CD4-positive, alpha-beta T cell treated with Interferon alpha-2 for 1 hour (primary cell): Measurements from ENCODE around the gene TMEM9B.

Experiments used
- DNase-seq, 2 donors: peaks; one replicate each; pipeline ENCODE4 v3.0.0-alpha.2; 2020 to 2022

Gene TMEM9B

GRCh38 chr11:8928205-8928604 is 36.0 kb downstream of the TMEM9B start:
- DNase-seq = no peak

- no peak for DNase-seq
Observed at GRCh38 chr11:8927233-8927632, 37.0 kb downstream of the TMEM9B start.

- DNase-seq = no peak
Observed at GRCh38 chr11:8926236-8926635, 38.0 kb downstream of the TMEM9B start.

GRCh38 chr11:8925711-8926110 is 38.5 kb downstream of the TMEM9B start:
- DNase-seq = no peak

- no peak for DNase-seq
Observed at GRCh38 chr11:8922691-8923090, 41.6 kb downstream of the TMEM9B start.

- DNase-seq = no peak
Observed at GRCh38 chr11:8917157-8917825, 47.0 kb downstream of the TMEM9B start.

GRCh38 chr11:8914661-8915018 is 49.6 kb downstream of the TMEM9B start:
- DNase-seq = no peak

- DNase-seq = peak; percentile 35 to 62
Observed at GRCh38 chr11:8913961-8914660, 50.1 kb downstream of the TMEM9B start.

- peak; percentile 78 to 86 for DNase-seq
Observed at GRCh38 chr11:8911029-8911823, 53.0 kb downstream of the TMEM9B start, which contains the start of gene AKIP1. Gene AKIP1, plus strand, starts transcription at chr11:8911189. Its CDS starts 261 bp downstream, at chr11:8911450.

- no peak for DNase-seq
Observed at GRCh38 chr11:8910649-8911026, 53.6 kb downstream of the TMEM9B start.

GRCh38 chr11:8908099-8908498 is 56.1 kb downstream of the TMEM9B start:
- no peak for DNase-seq

GRCh38 chr11:8907116-8907515 is 57.1 kb downstream of the TMEM9B start:
- DNase-seq = no peak

- no peak for DNase-seq
Observed at GRCh38 chr11:8905528-8906165, 58.6 kb downstream of the TMEM9B start.

GRCh38 chr11:8899119-8899753 is 65.0 kb downstream of the TMEM9B start:
- DNase-seq = no peak
